Stromal cell of bone marrow (primary cell): Measurements from ENCODE around the gene EYS.

Source experiments
- DNase-seq: peaks from one replicate; pipeline ENCODE4 v3.0.0-alpha.2; 2012; ENCODE audit warnings: low read depth

The EYS gene

GRCh38 chr6:64231928-64232327 is 1475.1 kb downstream of the EYS start:
- no peak for DNase-seq

GRCh38 chr6:64230530-64230929 is 1476.5 kb downstream of the EYS start:
- no peak for DNase-seq

- no peak for DNase-seq
Observed at GRCh38 chr6:64227863-64228262, 1479.2 kb downstream of the EYS start.

GRCh38 chr6:64225503-64225902 is 1481.5 kb downstream of the EYS start:
- no peak for DNase-seq

- peak; percentile 7 for DNase-seq
Observed at GRCh38 chr6:64224819-64225218, 1482.2 kb downstream of the EYS start.

- DNase-seq, result no peak
Observed at GRCh38 chr6:64221776-64222175, 1485.2 kb downstream of the EYS start.

GRCh38 chr6:64220801-64221200 is 1486.2 kb downstream of the EYS start:
- no peak for DNase-seq

GRCh38 chr6:64217721-64218620 is 1489.1 kb downstream of the EYS start:
- peak; percentile 6 for DNase-seq

GRCh38 chr6:64214373-64214772 is 1492.7 kb downstream of the EYS start:
- DNase-seq, result no peak

GRCh38 chr6:64213697-64214096 is 1493.3 kb downstream of the EYS start:
- DNase-seq, result no peak

GRCh38 chr6:64197246-64197645 is 1509.8 kb downstream of the EYS start:
- no peak for DNase-seq

GRCh38 chr6:64186592-64186991 is 1520.4 kb downstream of the EYS start:
- DNase-seq, result no peak

- no peak for DNase-seq
Observed at GRCh38 chr6:64185621-64186020, 1521.4 kb downstream of the EYS start.

- DNase-seq, result no peak
Observed at GRCh38 chr6:64175296-64175695, 1531.7 kb downstream of the EYS start.

- no peak for DNase-seq
Observed at GRCh38 chr6:64170316-64170715, 1536.7 kb downstream of the EYS start.

- DNase-seq, result no peak
Observed at GRCh38 chr6:64160486-64160885, 1546.5 kb downstream of the EYS start.

GRCh38 chr6:64155063-64155462 is 1552.0 kb downstream of the EYS start:
- DNase-seq, result no peak

- DNase-seq, result no peak
Observed at GRCh38 chr6:64146876-64147275, 1560.2 kb downstream of the EYS start.

- no peak for DNase-seq
Observed at GRCh38 chr6:64146094-64146493, 1560.9 kb downstream of the EYS start.

- no peak for DNase-seq
Observed at GRCh38 chr6:64145658-64146057, 1561.4 kb downstream of the EYS start.

GRCh38 chr6:64143101-64143500 is 1563.9 kb downstream of the EYS start:
- no peak for DNase-seq

GRCh38 chr6:64141680-64142079 is 1565.3 kb downstream of the EYS start:
- no peak for DNase-seq

- no peak for DNase-seq
Observed at GRCh38 chr6:64128301-64129024, 1578.6 kb downstream of the EYS start.
